Ishikawa (cell line): ENCODE measurements around the gene HBB.

Source experiments
- CEBPB ChIP-seq: IDR thresholded peaks from 2 replicates; pipeline ENCODE4 v1.6.1; 2012
- CREB1 ChIP-seq: IDR thresholded peaks from 2 replicates; pipeline ENCODE4 v1.6.1; 2012; ENCODE audit warnings: low read depth
- EGR1 ChIP-seq: IDR thresholded peaks from 2 replicates; pipeline ENCODE4 v1.6.1; 2012
- EP300 ChIP-seq: IDR thresholded peaks from 2 replicates; pipeline ENCODE4 v1.6.1; 2012; ENCODE audit warnings: borderline replicate concordance
- FOXM1 ChIP-seq: IDR thresholded peaks from 2 replicates; pipeline ENCODE4 v1.6.1; 2012; ENCODE audit warnings: low read depth, borderline replicate concordance
- MAX ChIP-seq: IDR thresholded peaks from 2 replicates; pipeline ENCODE4 v1.6.1; 2012
- NFIC ChIP-seq: IDR thresholded peaks from 2 replicates; pipeline ENCODE4 v1.6.1; 2012
- RAD21 ChIP-seq: IDR thresholded peaks from 2 replicates; pipeline ENCODE4 v1.6.1; 2012; ENCODE audit warnings: low read depth
- REST ChIP-seq: IDR thresholded peaks from 2 replicates; pipeline ENCODE4 v1.6.1; 2012; ENCODE audit warnings: low read depth, mild to moderate bottlenecking
- TAF1 ChIP-seq: IDR thresholded peaks from 2 replicates; pipeline ENCODE4 v1.6.1; 2012; ENCODE audit warnings: low read depth, mild to moderate bottlenecking
- TCF12 ChIP-seq: IDR thresholded peaks from 2 replicates; pipeline ENCODE4 v1.6.1; 2012; ENCODE audit warnings: low read depth
- TEAD4 ChIP-seq: IDR thresholded peaks from 2 replicates; pipeline ENCODE4 v1.6.1; 2012
- USF1 ChIP-seq: IDR thresholded peaks from 2 replicates; pipeline ENCODE4 v1.6.1; 2012
- YY1 ChIP-seq: IDR thresholded peaks from 2 replicates; pipeline ENCODE4 v1.6.1; 2012; ENCODE audit warnings: low read depth
- ZBTB7A ChIP-seq: IDR thresholded peaks from 2 replicates; pipeline ENCODE4 v1.6.1; 2012; ENCODE audit warnings: low read depth

Gene HBB

GRCh38 chr11:5245155-5245554 lies 18.3 kb upstream of the HBB start:
- TF ChIP-seq EGR1 (no peak), YY1 (no peak), TEAD4 (no peak), NFIC (no peak), ZBTB7A (no peak), MAX (no peak), REST (no peak)

GRCh38 chr11:5243816-5244180 lies 16.9 kb upstream of the HBB start:
- TF ChIP-seq USF1 (no peak), NFIC (no peak), YY1 (no peak), ZBTB7A (no peak), TCF12 (no peak), REST (no peak), MAX (no peak), CREB1 (no peak), EP300 (no peak), FOXM1 (no peak), TEAD4 (no peak), EGR1 (no peak), RAD21 (no peak), TAF1 (no peak), CEBPB (no peak)

GRCh38 chr11:5242933-5243815 lies 16.3 kb upstream of the HBB start:
- TF ChIP-seq EP300 (no peak), FOXM1 (no peak), TCF12 (no peak), CREB1 (no peak), NFIC (no peak), RAD21 (no peak), TEAD4 (no peak), TAF1 (no peak), ZBTB7A (no peak), EGR1 (no peak), REST (no peak), CEBPB (no peak), YY1 (no peak), MAX (no peak), USF1 (no peak)

GRCh38 chr11:5242208-5242607 lies 15.3 kb upstream of the HBB start:
- no peak for TF ChIP-seq MAX
- TF ChIP-seq ZBTB7A: no peak
- no peak for TF ChIP-seq YY1
- no peak for TF ChIP-seq REST
- TF ChIP-seq EP300: no peak
- no peak for TF ChIP-seq RAD21
- TF ChIP-seq NFIC: no peak
- no peak for TF ChIP-seq CREB1
- no peak for TF ChIP-seq TAF1
- TF ChIP-seq EGR1: no peak
- no peak for TF ChIP-seq TCF12
